Upper lobe of left lung (tissue), 6 donors: ENCODE measurements around the gene RIN3. TPM values are rescaled to one million over a fixed set of nuclear protein-coding genes. Genes with fewer than 3 reads are reported as not detected.
A peak's percentile ranks its signal among the peaks of the same experiment; 100 is the strongest.

Experiments
- ATAC-seq, 2 donors: fragments of 200-7000 bp; cut with Tn5 transposase; one replicate each; pipeline ENCODE4 v1.9.1; 2022; ENCODE audit warnings: mild to moderate bottlenecking in 2 of 2, moderate library complexity in 2 of 2; ENCODE audit not compliant: low FRiP score in 2 of 2
- DNase-seq, 2 donors: peaks; one replicate each; pipeline ENCODE4 v3.0.0-alpha.2; 2019 to 2020
- H3K27ac ChIP-seq, 4 donors: fragments of 200-600 bp; sonication (generic); one replicate each; pipeline ENCODE4 v1.5.1; 2016 to 2019
- H3K27me3 ChIP-seq, 4 donors: fragments of 200-600 bp; sonication (generic); one replicate each; pipeline ENCODE4 v1.5.1; 2017 to 2019
- H3K36me3 ChIP-seq, 4 donors: fragments of 200-600 bp; sonication (generic); one replicate each; pipeline ENCODE4 v1.5.1; 2016 to 2019
- H3K4me1 ChIP-seq, 4 donors: fragments of 200-600 bp; sonication (generic); one replicate each; pipeline ENCODE4 v1.5.1; 2018 to 2019
- H3K4me3 ChIP-seq, 4 donors: fragments of 200-600 bp; sonication (generic); one replicate each; pipeline ENCODE4 v1.5.1; 2017 to 2019; ENCODE audit warnings: mild to moderate bottlenecking in 2 of 4, moderate library complexity in 1 of 4
- H3K9me3 ChIP-seq, 4 donors: fragments of 200-600 bp; sonication (generic); one replicate each; pipeline ENCODE4 v1.5.1; 2018 to 2019
- EP300 ChIP-seq, 4 donors: sonication (generic); formaldehyde crosslinking; IDR thresholded peaks; one replicate each; pipeline ENCODE4 v1.5.1; 2017; ENCODE audit warnings: antibody characterized with exemption in 4 of 4, control low read depth in 2 of 4
- POLR2A ChIP-seq, 4 donors: fragments of 450-650 bp; IDR thresholded peaks; one replicate each; pipeline ENCODE4 v1.5.1; 2016 to 2017; ENCODE audit warnings: antibody characterized with exemption in 4 of 4, mild to moderate bottlenecking in 2 of 4
- POLR2AphosphoS5 ChIP-seq, 2 donors: sonication (generic); formaldehyde crosslinking; IDR thresholded peaks; one replicate each; pipeline ENCODE4 v1.5.1; 2017; ENCODE audit warnings: antibody characterized with exemption in 2 of 2
- WGBS, 2 donors: methylation state at CpG; one replicate each; pipeline ENCODE4 v1.1.5; 2017 to 2018; 5-methylcytosine and 5-hydroxymethylcytosine counted together
- total RNA-seq, 6 donors: library from RNA; depleted of rRNA in 4 of 6; stranded (reverse); fragments of >200 nt in 4 of 6; gene quantifications; one replicate each; pipeline versions ENCODE4 v1.1.0 to v1.2.1, GENCODE V29; 2016 to 2021
- TF ChIP-seq, protein P1 (sequence below), 6 experiments: fragments of 450-650 bp in 4 of 6; fragments of 200-600 bp in 2 of 6; sonication (generic) in 2 of 6; IDR thresholded peaks; one replicate each; pipeline ENCODE4 v1.5.1; 2016 to 2019; ENCODE audit warnings: antibody characterized with exemption in 6 of 6
- donor health status: DM: no; HTN: no; CAD: no; lungs with moderate emphysema.
- donor health status: DM: no; HTN: yes; CAD: no; lungs with severe emphysema.

The RIN3 gene
- total RNA-seq, 6 donors from 2014 or later = 19.0 to 88.0 (median 59.7) TPM

DNA sequence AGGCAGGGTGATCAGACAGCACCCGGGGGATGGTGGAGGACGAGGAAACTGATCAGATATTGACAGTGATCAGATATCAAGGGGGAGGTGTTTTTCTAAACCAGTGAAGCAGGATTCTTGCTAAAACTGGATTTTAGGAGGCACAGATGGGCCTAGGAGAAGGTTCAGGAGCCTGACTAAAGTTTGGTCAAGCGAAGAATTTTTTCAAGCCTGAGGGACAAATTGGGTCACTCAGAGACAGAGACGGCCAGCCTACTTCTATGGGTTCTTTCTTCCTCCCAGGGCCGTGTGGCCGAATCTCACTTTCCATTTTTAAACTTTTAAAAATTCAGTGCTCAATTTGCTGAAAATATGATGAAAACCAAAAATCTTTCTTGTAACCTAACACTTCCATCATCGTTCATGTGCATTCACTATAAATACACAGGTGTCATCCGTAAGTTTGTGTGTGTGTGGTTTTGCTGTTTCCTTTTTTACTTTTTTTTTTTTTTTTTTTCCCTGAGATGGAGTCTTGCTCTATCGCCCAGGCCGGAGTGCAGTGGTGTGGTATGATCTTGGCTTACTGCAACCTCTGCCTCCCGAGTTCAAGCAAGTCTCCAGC, 68.5 kb downstream of the RIN3 start:
- Histone ChIP-seq H3K4me1 (peaks cover 15 to 31% (median 20%) of the 10 kb centered on the region in 4 donors), H3K27me3 (no peaks in the 10 kb centered on the region), H3K36me3 (peaks cover 3 to 36% (median 22%) of the 10 kb centered on the region in 4 donors), H3K9me3 (no peaks in the 10 kb centered on the region), H3K4me3 (no peak overlapping the region), H3K27ac (no peak overlapping the region)
- 77 to 84% methylated on average over 11 of the region's 11 CpGs for WGBS, 2 donors
- TF ChIP-seq EP300 (IDR thresholded peaks at IDR 0.05) = no peak
- TF ChIP-seq, protein P1, sequence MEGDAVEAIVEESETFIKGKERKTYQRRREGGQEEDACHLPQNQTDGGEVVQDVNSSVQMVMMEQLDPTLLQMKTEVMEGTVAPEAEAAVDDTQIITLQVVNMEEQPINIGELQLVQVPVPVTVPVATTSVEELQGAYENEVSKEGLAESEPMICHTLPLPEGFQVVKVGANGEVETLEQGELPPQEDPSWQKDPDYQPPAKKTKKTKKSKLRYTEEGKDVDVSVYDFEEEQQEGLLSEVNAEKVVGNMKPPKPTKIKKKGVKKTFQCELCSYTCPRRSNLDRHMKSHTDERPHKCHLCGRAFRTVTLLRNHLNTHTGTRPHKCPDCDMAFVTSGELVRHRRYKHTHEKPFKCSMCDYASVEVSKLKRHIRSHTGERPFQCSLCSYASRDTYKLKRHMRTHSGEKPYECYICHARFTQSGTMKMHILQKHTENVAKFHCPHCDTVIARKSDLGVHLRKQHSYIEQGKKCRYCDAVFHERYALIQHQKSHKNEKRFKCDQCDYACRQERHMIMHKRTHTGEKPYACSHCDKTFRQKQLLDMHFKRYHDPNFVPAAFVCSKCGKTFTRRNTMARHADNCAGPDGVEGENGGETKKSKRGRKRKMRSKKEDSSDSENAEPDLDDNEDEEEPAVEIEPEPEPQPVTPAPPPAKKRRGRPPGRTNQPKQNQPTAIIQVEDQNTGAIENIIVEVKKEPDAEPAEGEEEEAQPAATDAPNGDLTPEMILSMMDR (IDR thresholded peaks at IDR 0.05) = no peak
- TF ChIP-seq POLR2A (IDR thresholded peaks at IDR 0.05) = no peak
- no peak for TF ChIP-seq POLR2AphosphoS5 (IDR thresholded peaks at IDR 0.05)
- no peak for DNase-seq
- no peak for ATAC-seq

DNA sequence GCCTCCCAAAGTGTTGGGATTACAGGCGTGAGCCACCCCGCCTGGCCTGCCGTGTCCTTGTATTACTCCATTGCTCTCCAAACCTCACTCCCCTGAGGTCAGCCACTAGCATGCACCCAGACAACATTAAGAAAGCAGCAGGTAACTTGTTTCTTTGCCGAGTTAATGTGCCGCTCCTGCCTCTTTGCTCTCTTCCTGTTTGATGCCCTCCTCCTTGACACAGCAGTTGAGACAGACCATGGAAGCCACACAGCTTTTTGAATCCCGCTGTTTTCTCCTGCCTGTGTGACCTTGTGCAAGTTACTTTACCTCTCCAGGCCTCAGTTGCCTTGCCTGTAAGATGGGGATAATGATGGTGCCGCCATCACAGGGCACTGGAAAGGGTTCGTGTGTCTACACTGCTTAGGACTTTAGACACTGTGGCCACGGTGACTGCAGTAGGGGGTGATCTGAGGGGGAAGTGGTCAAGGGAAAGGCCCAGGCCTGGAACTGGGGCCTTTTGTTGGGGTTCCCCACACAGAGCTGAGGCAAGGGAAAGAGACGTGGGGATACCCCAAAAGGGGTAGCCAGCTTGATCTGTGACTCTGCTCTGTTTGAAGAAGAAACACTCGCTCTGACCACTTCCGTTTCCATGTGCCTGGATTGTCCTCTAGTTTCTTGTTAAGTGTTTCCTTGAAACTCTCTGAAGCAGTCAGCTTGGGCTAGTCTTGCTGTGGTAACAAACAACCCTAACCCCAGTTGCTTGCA, 69.3 kb downstream of the RIN3 start:
- 88 to 89% methylated on average over 12 of the region's 12 CpGs for WGBS, 2 donors

DNA sequence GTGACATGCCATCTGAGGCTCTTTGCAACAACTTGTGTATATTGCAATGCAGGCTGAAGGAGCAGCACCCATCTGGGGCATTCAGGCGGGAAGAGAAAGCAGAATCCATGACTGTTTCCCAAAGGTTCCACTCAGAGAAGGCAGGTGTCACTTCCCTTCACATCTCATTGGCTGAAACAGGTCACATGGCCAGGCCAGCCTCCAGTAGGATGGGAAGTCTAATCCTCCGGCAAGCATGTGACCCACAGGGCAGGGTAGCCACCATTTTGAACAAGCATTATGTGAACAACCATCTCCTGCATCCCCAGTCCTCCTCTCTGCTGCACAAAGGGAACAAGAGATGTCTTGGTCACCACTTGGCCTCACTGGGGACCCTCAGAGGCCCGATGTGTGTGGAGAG, 70.6 kb downstream of the RIN3 start:
- Histone ChIP-seq H3K4me1 (peaks cover 22 to 40% (median 24%) of the 10 kb centered on the region in 4 donors), H3K27ac (peak overlapping the region in 3 of 4 donors; percentile 23 to 39 (median 37)), H3K36me3 (peaks cover 3 to 19% (median 14%) of the 10 kb centered on the region in 4 donors), H3K4me3 (no peak overlapping the region), H3K9me3 (no peaks in the 10 kb centered on the region), H3K27me3 (no peaks in the 10 kb centered on the region)
- no peak for DNase-seq
- ATAC-seq = no peak
- 96 to 100% methylated on average over 3 of the region's 3 CpGs for WGBS, 2 donors
- TF ChIP-seq POLR2A (IDR thresholded peaks at IDR 0.05) (no peak), POLR2AphosphoS5 (IDR thresholded peaks at IDR 0.05) (no peak), EP300 (IDR thresholded peaks at IDR 0.05) (no peak)
- TF ChIP-seq, protein P1 (IDR thresholded peaks at IDR 0.05) = no peak

More for the DNA sequence above, 69.3 kb downstream of the RIN3 start:
- no peak overlapping the region for H3K4me3 ChIP-seq
- no peaks in the 10 kb centered on the region for H3K9me3 ChIP-seq
- H3K27ac ChIP-seq = peak overlapping the region in 1 of 4 donors; percentile 1
- ATAC-seq (no peak), DNase-seq (no peak)
- peaks cover 3 to 28% (median 18%) of the 10 kb centered on the region in 4 donors for H3K36me3 ChIP-seq
- H3K4me1 ChIP-seq = peaks cover 21 to 39% (median 24%) of the 10 kb centered on the region in 4 donors
- no peaks in the 10 kb centered on the region for H3K27me3 ChIP-seq
- TF ChIP-seq POLR2A (IDR thresholded peaks at IDR 0.05) = no peak
- no peak for TF ChIP-seq POLR2AphosphoS5 (IDR thresholded peaks at IDR 0.05)

DNA sequence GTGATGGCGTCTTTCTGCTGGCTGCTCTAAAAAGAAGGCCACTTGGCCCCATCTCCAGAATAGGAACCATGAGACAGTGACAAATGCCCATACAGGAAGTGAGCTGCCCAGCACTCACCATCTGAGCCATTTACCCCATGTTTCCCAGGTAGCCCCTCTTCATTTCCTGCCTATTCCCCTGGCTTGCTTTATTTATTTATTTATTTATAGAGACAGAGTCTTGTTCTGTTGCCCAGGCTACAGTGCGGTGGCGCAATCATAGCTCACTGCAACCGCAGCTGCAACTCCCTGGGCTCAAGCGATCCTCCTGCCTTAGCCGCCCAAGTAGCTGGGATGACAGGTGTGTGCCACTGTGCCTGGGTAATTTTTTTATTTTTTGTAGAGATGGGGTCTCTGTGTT, 71.2 kb downstream of the RIN3 start:
- no peak for DNase-seq
- TF ChIP-seq, protein P1 (IDR thresholded peaks at IDR 0.05) = no peak
- TF ChIP-seq POLR2AphosphoS5 (IDR thresholded peaks at IDR 0.05) = no peak
- no peak for TF ChIP-seq EP300 (IDR thresholded peaks at IDR 0.05)
- TF ChIP-seq POLR2A (IDR thresholded peaks at IDR 0.05) = no peak
- no peaks in the 10 kb centered on the region for H3K9me3 ChIP-seq
- H3K27ac ChIP-seq = peak overlapping the region in 2 of 4 donors; percentile 37 to 39
- H3K4me3 ChIP-seq = no peak overlapping the region
- peak in 1 of 2 donors; percentile 20 for ATAC-seq
- WGBS, 2 donors = 76 to 78% methylated on average over 6 of the region's 6 CpGs
- peaks cover 3 to 13% (median 9%) of the 10 kb centered on the region in 4 donors for H3K36me3 ChIP-seq
- H3K27me3 ChIP-seq = no peaks in the 10 kb centered on the region
- H3K4me1 ChIP-seq = peaks cover 22 to 40% (median 24%) of the 10 kb centered on the region in 4 donors
